ENCODE data around the gene ITIH4.
A peak's percentile ranks its signal among the peaks of the same experiment; 100 is the strongest.

The ITIH4 gene

GRCh38 chr3:52831500-52832301, 1.2 kb upstream of the ITIH4 start:
- DNase-seq (ENCODE audit: low read depth), result peak; percentile 51

GRCh38 chr3:52829906-52830463, 487 bp downstream of the ITIH4 start:
- no peak for DNase-seq (ENCODE audit: low read depth)

GRCh38 chr3:52829482-52829881, 990 bp downstream of the ITIH4 start:
- no peak for DNase-seq (ENCODE audit: low read depth)

GRCh38 chr3:52827866-52828376, 2.6 kb downstream of the ITIH4 start:
- DNase-seq (ENCODE audit: low read depth), result no peak

GRCh38 chr3:52827441-52827840, 3.0 kb downstream of the ITIH4 start:
- DNase-seq (ENCODE audit: low read depth), result peak; percentile 32

GRCh38 chr3:52824037-52824436, 6.4 kb downstream of the ITIH4 start:
- no peak for DNase-seq (ENCODE audit: low read depth)

GRCh38 chr3:52822363-52822762, 8.1 kb downstream of the ITIH4 start:
- no peak for DNase-seq (ENCODE audit: low read depth)

GRCh38 chr3:52820736-52821135, 9.7 kb downstream of the ITIH4 start:
- peak; percentile 15 for DNase-seq (ENCODE audit: low read depth)

- no peak for DNase-seq (ENCODE audit: low read depth)
Observed at GRCh38 chr3:52819936-52820335, 10.5 kb downstream of the ITIH4 start.

- DNase-seq (ENCODE audit: low read depth), result no peak
Observed at GRCh38 chr3:52817860-52818259, 12.6 kb downstream of the ITIH4 start.

- no peak for DNase-seq (ENCODE audit: low read depth)
Observed at GRCh38 chr3:52817221-52817620, 13.3 kb downstream of the ITIH4 start.

- DNase-seq (ENCODE audit: low read depth), result no peak
Observed at GRCh38 chr3:52816654-52817053, 13.8 kb downstream of the ITIH4 start.

GRCh38 chr3:52816199-52816598, 14.3 kb downstream of the ITIH4 start:
- DNase-seq (ENCODE audit: low read depth), result no peak

GRCh38 chr3:52813810-52814209, 16.7 kb downstream of the ITIH4 start:
- no peak for DNase-seq (ENCODE audit: low read depth)

GRCh38 chr3:52811452-52812011, 18.9 kb downstream of the ITIH4 start:
- no peak for DNase-seq (ENCODE audit: low read depth)

- DNase-seq (ENCODE audit: low read depth), result no peak
Observed at GRCh38 chr3:52810923-52811322, 19.5 kb downstream of the ITIH4 start.

- no peak for DNase-seq (ENCODE audit: low read depth)
Observed at GRCh38 chr3:52809662-52810377, 20.7 kb downstream of the ITIH4 start.

- DNase-seq (ENCODE audit: low read depth), result no peak
Observed at GRCh38 chr3:52809149-52809548, 21.3 kb downstream of the ITIH4 start.

GRCh38 chr3:52805270-52806039, 25.0 kb downstream of the ITIH4 start:
- DNase-seq (ENCODE audit: low read depth), result no peak

- DNase-seq (ENCODE audit: low read depth), result no peak
Observed at GRCh38 chr3:52801839-52802238, 28.6 kb downstream of the ITIH4 start.

GRCh38 chr3:52800079-52800478, 30.4 kb downstream of the ITIH4 start:
- peak; percentile 31 for DNase-seq (ENCODE audit: low read depth)

GRCh38 chr3:52798978-52799476, 31.4 kb downstream of the ITIH4 start:
- DNase-seq (ENCODE audit: low read depth), result peak; percentile 8
